SK-MEL-5 (cell line): Measurements from ENCODE around the gene SCYGR5. TPM values are rescaled to one million over a fixed set of nuclear protein-coding genes. Genes with fewer than 3 reads are reported as not detected.
"Not testable (repeated sequence)": the region's sequence is repeated elsewhere in the genome, so short reads cannot be mapped to it uniquely, and the experiment has no call there.

Source experiments
- DNase-seq: peaks from one replicate; pipeline ENCODE4 v3.0.0-alpha.2; 2016; ENCODE audit warnings: low read depth, low spot score
- in situ Hi-C: cut with HindIII; loops from 2 replicates; pipeline ENCODE4 v1.10.0; 2016; ENCODE audit warnings: low sequenced_read_pairs, high pct_unique_total_duplicates, low pct_unique_long_range_greater_than_20kb
- total RNA-seq: library from RNA; depleted of rRNA; stranded (reverse); fragments of >200 nt; shearing (Covaris generic); gene quantifications from 2 replicates; pipeline ENCODE4 v1.2.3, GENCODE V29; 2014

The SCYGR5 gene
- total RNA-seq, 1 experiment from 2014 or later, result not detected

DNA sequence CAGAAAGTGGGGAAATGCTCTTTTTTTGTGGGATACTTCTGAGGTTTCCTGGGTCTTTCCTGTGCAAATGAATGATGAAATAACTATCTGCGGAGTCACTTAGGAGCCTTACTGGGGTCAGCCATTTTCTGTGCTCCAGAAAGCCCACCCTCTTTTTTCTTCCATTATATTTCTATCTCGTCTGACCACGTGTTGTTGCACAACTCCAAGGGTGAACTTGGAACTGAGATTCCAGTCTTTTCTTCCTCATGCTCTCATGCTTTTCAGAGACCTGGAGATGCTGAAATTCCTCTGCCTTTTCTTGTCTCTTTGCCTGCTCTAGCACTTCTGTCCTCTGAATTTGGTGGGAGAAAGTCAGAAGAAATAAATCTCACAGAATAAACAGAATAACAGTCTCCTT lies 4.8 kb upstream of the SCYGR5 start:
- in situ Hi-C loops, result no loop called here

DNA sequence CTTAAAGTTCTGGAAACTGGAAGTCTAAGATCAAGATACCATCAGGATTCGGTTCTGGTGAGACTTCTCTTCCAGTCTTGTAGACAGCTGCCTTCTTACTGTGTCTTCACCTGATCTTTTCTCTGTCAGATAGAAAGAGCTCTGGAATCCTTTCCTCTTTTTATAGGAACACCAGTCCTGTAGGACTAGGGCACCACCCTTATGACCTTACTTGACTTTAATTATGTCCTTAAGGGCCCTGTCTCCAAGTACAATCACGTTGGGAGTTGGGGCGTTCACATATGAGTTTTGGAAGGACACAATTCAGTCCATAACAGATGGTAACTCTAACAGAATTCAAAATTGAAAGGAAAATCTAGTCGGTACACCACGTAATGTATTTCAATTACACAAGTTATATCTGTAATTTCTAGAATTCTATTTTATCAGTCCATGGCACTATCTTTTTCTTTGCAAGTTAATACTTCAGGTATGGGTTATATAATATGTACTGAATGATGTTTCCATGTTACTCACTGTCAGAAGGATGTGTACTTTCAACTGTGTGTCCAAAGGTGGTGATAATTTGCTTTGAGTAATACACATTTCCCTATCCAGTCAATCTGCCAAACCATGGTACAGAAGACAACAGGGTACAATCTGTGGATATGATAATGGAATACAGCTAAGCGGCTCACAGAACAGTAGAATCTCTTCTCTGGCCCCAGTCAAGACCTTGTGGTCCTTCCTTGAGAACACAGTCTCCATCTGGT lies 1.2 kb upstream of the SCYGR5 start:
- no peak for DNase-seq
- in situ Hi-C loops, result no loop called here

More for the DNA sequence above, 4.8 kb upstream of the SCYGR5 start:
- no peak for DNase-seq

DNA sequence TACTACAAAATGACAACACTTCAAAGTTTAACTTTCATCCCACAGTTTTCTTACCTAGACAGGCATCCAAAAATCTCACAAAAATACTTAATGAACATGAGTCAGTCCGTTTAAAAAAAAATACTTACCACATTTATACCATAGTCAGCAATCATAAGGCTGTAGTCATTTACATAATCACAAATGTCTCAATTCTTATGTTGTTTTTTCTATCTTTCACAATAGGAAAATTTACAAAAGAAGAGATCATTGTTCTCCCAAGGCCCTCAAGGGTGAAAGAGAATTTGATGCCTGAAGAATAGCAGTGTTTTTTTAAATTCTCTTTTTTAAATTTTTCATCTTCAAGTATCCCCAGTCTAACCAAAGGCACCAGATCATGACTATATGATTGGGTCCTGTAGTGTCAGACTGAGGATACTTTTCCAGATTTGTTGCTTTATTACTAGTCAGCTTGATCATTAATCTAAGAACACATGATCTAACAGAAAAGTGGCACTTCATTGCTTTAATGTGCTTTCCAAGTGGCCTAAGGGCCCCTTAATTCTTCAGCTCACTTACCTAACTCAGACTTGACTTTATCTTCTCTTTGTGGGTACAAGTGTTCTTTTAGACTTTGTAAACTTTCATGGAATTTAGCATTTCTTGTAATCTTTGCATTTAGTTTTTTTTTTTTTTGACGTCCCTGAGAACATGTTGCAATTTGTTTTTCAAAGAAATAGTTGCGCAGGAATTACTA lies 4.7 kb downstream of the SCYGR5 start:
- in situ Hi-C loops, result no loop called here
- DNase-seq, result no peak

- in situ Hi-C loops, DNase-seq: not testable (repeated sequence)
Observed at GRCh38 chr2:227673620-227674019, 7.0 kb downstream of the SCYGR5 start.

GRCh38 chr2:227674485-227674884 lies 7.9 kb downstream of the SCYGR5 start:
- peak; percentile 24 for DNase-seq
- in situ Hi-C loops, result no loop called here

DNA sequence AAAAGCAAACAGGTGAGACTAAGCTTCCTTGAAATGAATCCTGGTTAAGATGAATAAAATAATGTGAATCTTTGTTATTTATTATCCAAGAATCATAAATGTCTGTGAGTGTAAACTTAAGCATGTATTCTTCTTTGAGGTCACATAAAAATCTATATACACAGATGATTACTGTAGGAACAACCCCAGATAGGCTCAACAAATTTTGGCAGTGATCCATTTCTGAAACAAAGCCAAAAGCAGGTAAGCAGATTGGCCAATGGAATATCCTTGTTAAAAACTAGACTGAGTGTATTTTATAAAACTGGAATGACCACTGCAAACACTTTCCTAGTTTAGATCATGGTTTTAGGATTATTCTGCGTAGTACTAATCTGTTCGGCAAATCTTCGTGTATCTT lies 11.3 kb downstream of the SCYGR5 start:
- in situ Hi-C loops, result no loop called here
- DNase-seq, result no peak

DNA sequence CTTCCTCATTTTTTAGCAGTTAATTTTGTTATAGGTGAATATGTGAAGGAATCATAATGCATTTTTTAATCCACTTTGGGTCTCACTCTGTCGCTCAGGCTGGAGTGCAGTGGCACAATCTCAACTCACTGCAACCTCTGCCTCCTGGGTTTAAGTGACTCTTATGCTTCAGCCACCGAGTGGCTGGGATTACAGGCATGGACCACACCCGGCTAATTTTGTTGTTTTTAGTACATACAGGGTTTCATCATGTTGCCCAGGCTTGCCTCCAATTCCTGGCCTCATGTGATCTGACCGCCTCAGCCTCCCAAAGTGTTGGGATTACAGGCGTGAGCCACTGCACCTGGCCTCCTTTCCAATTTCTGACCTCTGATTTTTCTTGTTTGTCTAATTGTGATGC lies 17.7 kb downstream of the SCYGR5 start:
- in situ Hi-C loops, result no loop called here
- DNase-seq, result no peak

GRCh38 chr2:227687189-227687588 lies 20.6 kb downstream of the SCYGR5 start:
- DNase-seq, result no peak
- in situ Hi-C loops, result no loop called here

GRCh38 chr2:227696990-227697679 lies 30.5 kb downstream of the SCYGR5 start:
- peak; percentile 19 for DNase-seq
- in situ Hi-C loops, result no loop called here

DNA sequence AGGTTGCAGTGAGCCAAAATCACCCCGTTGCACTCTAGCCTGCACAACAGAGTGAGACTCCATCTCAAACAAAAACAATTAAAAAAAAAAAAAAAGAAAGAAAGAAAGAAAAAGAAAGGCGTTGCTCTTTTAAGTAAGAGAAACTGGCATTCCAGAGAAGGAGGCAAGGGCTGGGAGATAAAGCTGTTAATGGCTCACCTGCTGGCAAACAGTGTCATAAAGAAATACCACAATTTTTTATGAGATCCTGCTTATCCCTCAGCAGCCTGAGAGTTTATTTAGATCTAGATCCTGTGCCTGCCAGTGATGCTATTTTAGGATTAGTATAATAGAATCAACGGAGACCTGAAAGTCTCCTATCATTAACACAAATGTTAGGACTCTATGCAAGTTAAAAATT lies 35.0 kb downstream of the SCYGR5 start:
- DNase-seq, result no peak
- in situ Hi-C loops, result no loop called here

GRCh38 chr2:227703280-227703732 lies 36.7 kb downstream of the SCYGR5 start:
- peak; percentile 18 for DNase-seq
- in situ Hi-C loops, result no loop called here

DNA sequence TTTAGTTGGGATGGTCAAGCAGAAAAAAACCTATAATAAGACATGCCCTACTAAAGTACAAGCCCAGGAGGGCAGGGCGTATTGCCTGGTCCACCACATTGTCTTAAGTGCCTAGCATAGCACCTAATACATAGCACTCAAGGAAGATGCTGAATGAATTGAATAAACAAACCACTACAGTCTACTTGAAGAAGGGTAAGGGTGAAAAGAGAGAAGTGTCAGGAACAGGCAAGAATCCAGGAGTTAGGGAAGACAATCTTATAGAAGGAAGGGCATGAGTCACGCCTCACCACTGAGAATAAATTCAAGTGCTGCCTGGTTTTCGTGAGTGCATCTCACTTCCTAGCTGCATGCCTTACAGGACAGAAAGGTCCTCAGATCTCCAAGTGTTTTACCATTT lies 37.4 kb downstream of the SCYGR5 start:
- in situ Hi-C loops, result no loop called here
- DNase-seq, result no peak

GRCh38 chr2:227706859-227707258 lies 40.3 kb downstream of the SCYGR5 start:
- in situ Hi-C loops, result no loop called here

GRCh38 chr2:227707390-227707789 lies 40.8 kb downstream of the SCYGR5 start:
- in situ Hi-C loops, result no loop called here
- no peak for DNase-seq

More at GRCh38 chr2:227706859-227707258, 40.3 kb downstream of the SCYGR5 start:
- no peak for DNase-seq

- no peak for DNase-seq
- in situ Hi-C loops, result no loop called here
Observed at GRCh38 chr2:227710986-227711385, 44.4 kb downstream of the SCYGR5 start.

GRCh38 chr2:227713291-227713690 lies 46.7 kb downstream of the SCYGR5 start:
- in situ Hi-C loops, result no loop called here
- peak; percentile 4 for DNase-seq

- DNase-seq, result no peak
- in situ Hi-C loops, result no loop called here
Observed at GRCh38 chr2:227716501-227716900, 49.9 kb downstream of the SCYGR5 start.
